ENCODE results near the gene MALAT1. TPM values are rescaled to one million over a fixed set of nuclear protein-coding genes. Genes with fewer than 3 reads are reported as not detected.
A peak's percentile ranks its signal among the peaks of the same experiment; 100 is the strongest.

The MALAT1 gene
- total RNA-seq, 2 donors from 2014 or later: 4,098 to 7,342 TPM

DNA sequence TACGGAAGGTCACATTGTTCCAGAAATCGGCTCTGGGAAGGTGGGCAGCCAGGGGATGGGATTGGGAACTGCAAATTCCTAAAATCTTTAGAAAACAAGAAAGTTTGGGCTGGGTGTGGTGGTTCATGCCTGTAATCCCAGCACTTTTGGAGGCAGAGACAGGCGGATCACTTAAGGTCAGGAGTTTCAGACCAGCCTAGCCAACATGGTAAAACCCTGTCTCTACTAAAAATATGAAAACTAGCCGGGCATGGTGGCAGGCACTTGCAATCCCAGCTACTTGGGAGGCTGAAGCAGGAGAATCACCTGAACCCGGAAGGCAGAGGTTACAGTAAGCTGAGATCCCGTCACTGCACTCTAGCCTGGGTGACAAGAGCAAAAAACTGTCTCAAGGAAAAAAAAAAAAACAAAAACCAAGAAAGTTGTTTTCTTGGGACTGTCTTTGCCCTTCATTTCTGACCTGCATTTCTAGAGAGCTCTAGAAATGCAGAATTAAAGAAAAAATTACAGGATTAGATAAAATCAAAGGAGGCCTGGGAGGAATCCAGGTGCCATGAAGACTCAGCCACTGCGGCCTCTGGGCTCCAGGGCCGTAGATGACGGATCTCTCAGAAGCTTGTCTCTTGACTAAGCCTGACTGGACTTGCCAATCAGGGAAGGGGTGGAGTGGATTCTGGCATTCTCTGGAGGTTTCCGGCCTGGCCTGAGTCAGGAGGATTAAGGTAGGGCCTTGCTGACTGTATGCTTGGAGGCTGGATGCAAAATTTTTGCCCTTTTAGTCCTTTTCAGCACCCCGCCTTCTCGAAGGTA, 5.3 kb upstream of the MALAT1 start:
- ATAC-seq: peak in 1 of 2 donors; percentile 42
- peak; percentile 85 for DNase-seq
- intact Hi-C loops (cut with DNase I): loop anchor here in 1 of 2 donors (2.0 kb wide), 1 partner anchor 17 kb away; no protein-coding TSS in a partner anchor

- DNase-seq: peak; percentile 22
- intact Hi-C loops (cut with DNase I): loop anchor here in 1 of 2 donors (1.0 to 2.0 kb wide), 2 partner anchors 24 to 74 kb away; partner anchors contain the start of gene NEAT1
- no peak for ATAC-seq
Observed at GRCh38 chr11:65496304-65497140, 2.3 kb upstream of the MALAT1 start.

DNA sequence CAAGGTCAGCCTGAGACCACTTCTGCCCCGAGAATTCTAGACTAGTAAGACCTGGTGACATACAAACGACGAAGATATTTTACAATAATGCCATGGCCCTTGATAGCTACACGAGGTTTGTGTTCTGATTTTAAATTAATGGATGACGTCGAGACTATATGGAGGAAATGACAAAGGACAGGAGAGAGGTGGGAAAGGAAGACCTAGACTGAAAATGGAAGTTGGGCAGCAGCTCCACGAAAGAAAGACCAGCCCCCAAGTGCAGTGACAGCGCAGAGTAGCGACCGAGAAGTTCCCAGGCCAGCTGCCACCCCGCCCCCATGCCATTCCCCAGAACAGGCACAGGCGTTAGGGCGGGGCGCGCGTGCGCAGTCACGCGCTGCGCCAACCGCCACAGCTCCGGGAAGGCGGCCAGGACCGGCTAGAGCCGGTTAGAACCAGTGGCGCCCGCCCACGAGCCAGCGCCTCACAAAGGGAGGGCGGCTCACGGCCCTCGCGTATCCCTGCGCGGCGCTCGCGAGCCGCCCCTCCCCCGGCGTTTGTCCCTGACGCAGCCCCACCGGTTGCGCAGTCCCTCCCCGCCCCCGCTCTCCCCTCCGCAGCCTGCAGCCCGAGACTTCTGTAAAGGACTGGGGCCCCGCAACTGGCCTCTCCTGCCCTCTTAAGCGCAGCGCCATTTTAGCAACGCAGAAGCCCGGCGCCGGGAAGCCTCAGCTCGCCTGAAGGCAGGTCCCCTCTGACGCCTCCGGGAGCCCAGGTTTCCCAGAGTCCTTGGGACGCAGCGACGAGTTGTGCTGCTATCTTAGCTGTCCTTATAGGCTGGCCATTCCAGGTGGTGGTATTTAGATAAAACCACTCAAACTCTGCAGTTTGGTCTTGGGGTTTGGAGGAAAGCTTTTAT, 1.5 kb upstream of the MALAT1 start:
- intact Hi-C loops (cut with DNase I): loop anchor here in 1 of 2 donors (1.0 to 2.0 kb wide), 2 partner anchors 25 to 75 kb away; partner anchors contain the start of gene NEAT1
- ATAC-seq (peak; percentile 86 to 87), DNase-seq (peak; percentile 99)

DNA sequence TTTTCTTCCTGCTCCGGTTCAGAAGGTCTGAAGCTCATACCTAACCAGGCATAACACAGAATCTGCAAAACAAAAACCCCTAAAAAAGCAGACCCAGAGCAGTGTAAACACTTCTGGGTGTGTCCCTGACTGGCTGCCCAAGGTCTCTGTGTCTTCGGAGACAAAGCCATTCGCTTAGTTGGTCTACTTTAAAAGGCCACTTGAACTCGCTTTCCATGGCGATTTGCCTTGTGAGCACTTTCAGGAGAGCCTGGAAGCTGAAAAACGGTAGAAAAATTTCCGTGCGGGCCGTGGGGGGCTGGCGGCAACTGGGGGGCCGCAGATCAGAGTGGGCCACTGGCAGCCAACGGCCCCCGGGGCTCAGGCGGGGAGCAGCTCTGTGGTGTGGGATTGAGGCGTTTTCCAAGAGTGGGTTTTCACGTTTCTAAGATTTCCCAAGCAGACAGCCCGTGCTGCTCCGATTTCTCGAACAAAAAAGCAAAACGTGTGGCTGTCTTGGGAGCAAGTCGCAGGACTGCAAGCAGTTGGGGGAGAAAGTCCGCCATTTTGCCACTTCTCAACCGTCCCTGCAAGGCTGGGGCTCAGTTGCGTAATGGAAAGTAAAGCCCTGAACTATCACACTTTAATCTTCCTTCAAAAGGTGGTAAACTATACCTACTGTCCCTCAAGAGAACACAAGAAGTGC, 661 bp upstream of the MALAT1 start:
- DNase-seq (peak; percentile 51), ATAC-seq (peak; percentile 7 to 19)
- intact Hi-C loops (cut with DNase I): no loop called here

DNA sequence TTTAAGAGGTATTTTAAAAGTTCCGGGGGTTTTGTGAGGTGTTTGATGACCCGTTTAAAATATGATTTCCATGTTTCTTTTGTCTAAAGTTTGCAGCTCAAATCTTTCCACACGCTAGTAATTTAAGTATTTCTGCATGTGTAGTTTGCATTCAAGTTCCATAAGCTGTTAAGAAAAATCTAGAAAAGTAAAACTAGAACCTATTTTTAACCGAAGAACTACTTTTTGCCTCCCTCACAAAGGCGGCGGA, 193 bp upstream of the MALAT1 start:
- ATAC-seq: no peak
- intact Hi-C loops (cut with DNase I): no loop called here
- no peak for DNase-seq

GRCh38 chr11:65499713-65500386, 1.0 kb downstream of the MALAT1 start:
- DNase-seq (no peak), ATAC-seq (no peak)
- intact Hi-C loops (cut with DNase I): no loop called here

DNA sequence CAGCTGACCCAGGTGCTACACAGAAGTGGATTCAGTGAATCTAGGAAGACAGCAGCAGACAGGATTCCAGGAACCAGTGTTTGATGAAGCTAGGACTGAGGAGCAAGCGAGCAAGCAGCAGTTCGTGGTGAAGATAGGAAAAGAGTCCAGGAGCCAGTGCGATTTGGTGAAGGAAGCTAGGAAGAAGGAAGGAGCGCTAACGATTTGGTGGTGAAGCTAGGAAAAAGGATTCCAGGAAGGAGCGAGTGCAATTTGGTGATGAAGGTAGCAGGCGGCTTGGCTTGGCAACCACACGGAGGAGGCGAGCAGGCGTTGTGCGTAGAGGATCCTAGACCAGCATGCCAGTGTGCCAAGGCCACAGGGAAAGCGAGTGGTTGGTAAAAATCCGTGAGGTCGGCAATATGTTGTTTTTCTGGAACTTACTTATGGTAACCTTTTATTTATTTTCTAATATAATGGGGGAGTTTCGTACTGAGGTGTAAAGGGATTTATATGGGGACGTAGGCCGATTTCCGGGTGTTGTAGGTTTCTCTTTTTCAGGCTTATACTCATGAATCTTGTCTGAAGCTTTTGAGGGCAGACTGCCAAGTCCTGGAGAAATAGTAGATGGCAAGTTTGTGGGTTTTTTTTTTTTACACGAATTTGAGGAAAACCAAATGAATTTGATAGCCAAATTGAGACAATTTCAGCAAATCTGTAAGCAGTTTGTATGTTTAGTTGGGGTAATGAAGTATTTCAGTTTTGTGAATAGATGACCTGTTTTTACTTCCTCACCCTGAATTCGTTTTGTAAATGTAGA, 1.7 kb downstream of the MALAT1 start:
- ATAC-seq: no peak
- DNase-seq: no peak
- intact Hi-C loops (cut with DNase I): no loop called here

- DNase-seq (no peak), ATAC-seq (no peak)
- intact Hi-C loops (cut with DNase I): no loop called here
Observed at GRCh38 chr11:65501186-65501471, 2.3 kb downstream of the MALAT1 start.

DNA sequence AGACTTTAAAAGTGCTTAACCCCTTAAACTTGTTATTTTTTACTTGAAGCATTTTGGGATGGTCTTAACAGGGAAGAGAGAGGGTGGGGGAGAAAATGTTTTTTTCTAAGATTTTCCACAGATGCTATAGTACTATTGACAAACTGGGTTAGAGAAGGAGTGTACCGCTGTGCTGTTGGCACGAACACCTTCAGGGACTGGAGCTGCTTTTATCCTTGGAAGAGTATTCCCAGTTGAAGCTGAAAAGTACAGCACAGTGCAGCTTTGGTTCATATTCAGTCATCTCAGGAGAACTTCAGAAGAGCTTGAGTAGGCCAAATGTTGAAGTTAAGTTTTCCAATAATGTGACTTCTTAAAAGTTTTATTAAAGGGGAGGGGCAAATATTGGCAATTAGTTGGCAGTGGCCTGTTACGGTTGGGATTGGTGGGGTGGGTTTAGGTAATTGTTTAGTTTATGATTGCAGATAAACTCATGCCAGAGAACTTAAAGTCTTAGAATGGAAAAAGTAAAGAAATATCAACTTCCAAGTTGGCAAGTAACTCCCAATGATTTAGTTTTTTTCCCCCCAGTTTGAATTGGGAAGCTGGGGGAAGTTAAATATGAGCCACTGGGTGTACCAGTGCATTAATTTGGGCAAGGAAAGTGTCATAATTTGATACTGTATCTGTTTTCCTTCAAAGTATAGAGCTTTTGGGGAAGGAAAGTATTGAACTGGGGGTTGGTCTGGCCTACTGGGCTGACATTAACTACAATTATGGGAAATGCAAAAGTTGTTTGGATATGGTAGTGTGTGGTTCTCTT, 2.8 kb downstream of the MALAT1 start:
- intact Hi-C loops (cut with DNase I): no loop called here
- no peak for DNase-seq
- no peak for ATAC-seq

DNA sequence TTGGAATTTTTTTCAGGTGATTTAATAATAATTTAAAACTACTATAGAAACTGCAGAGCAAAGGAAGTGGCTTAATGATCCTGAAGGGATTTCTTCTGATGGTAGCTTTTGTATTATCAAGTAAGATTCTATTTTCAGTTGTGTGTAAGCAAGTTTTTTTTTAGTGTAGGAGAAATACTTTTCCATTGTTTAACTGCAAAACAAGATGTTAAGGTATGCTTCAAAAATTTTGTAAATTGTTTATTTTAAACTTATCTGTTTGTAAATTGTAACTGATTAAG, 3.4 kb downstream of the MALAT1 start:
- intact Hi-C loops (cut with DNase I): no loop called here
- DNase-seq (no peak), ATAC-seq (no peak)

DNA sequence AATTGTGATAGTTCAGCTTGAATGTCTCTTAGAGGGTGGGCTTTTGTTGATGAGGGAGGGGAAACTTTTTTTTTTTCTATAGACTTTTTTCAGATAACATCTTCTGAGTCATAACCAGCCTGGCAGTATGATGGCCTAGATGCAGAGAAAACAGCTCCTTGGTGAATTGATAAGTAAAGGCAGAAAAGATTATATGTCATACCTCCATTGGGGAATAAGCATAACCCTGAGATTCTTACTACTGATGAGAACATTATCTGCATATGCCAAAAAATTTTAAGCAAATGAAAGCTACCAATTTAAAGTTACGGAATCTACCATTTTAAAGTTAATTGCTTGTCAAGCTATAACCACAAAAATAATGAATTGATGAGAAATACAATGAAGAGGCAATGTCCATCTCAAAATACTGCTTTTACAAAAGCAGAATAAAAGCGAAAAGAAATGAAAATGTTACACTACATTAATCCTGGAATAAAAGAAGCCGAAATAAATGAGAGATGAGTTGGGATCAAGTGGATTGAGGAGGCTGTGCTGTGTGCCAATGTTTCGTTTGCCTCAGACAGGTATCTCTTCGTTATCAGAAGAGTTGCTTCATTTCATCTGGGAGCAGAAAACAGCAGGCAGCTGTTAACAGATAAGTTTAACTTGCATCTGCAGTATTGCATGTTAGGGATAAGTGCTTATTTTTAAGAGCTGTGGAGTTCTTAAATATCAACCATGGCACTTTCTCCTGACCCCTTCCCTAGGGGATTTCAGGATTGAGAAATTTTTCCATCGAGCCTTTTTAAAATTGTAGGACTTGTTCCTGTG, 3.9 kb downstream of the MALAT1 start:
- intact Hi-C loops (cut with DNase I): no loop called here
- DNase-seq (no peak), ATAC-seq (no peak)

DNA sequence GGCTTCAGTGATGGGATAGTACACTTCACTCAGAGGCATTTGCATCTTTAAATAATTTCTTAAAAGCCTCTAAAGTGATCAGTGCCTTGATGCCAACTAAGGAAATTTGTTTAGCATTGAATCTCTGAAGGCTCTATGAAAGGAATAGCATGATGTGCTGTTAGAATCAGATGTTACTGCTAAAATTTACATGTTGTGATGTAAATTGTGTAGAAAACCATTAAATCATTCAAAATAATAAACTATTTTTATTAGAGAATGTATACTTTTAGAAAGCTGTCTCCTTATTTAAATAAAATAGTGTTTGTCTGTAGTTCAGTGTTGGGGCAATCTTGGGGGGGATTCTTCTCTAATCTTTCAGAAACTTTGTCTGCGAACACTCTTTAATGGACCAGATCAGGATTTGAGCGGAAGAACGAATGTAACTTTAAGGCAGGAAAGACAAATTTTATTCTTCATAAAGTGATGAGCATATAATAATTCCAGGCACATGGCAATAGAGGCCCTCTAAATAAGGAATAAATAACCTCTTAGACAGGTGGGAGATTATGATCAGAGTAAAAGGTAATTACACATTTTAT, 4.6 kb downstream of the MALAT1 start:
- no peak for DNase-seq
- ATAC-seq: no peak
- intact Hi-C loops (cut with DNase I): no loop called here

DNA sequence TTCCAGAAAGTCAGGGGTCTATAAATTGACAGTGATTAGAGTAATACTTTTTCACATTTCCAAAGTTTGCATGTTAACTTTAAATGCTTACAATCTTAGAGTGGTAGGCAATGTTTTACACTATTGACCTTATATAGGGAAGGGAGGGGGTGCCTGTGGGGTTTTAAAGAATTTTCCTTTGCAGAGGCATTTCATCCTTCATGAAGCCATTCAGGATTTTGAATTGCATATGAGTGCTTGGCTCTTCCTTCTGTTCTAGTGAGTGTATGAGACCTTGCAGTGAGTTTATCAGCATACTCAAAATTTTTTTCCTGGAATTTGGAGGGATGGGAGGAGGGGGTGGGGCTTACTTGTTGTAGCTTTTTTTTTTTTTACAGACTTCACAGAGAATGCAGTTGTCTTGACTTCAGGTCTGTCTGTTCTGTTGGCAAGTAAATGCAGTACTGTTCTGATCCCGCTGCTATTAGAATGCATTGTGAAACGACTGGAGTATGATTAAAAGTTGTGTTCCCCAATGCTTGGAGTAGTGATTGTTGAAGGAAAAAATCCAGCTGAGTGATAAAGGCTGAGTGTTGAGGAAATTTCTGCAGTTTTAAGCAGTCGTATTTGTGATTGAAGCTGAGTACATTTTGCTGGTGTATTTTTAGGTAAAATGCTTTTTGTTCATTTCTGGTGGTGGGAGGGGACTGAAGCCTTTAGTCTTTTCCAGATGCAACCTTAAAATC, 5.3 kb downstream of the MALAT1 start:
- no peak for ATAC-seq
- no peak for DNase-seq
- intact Hi-C loops (cut with DNase I): loop anchor here in 1 of 2 donors (2.0 kb wide), 1 partner anchor 77 kb away; no protein-coding TSS in a partner anchor

DNA sequence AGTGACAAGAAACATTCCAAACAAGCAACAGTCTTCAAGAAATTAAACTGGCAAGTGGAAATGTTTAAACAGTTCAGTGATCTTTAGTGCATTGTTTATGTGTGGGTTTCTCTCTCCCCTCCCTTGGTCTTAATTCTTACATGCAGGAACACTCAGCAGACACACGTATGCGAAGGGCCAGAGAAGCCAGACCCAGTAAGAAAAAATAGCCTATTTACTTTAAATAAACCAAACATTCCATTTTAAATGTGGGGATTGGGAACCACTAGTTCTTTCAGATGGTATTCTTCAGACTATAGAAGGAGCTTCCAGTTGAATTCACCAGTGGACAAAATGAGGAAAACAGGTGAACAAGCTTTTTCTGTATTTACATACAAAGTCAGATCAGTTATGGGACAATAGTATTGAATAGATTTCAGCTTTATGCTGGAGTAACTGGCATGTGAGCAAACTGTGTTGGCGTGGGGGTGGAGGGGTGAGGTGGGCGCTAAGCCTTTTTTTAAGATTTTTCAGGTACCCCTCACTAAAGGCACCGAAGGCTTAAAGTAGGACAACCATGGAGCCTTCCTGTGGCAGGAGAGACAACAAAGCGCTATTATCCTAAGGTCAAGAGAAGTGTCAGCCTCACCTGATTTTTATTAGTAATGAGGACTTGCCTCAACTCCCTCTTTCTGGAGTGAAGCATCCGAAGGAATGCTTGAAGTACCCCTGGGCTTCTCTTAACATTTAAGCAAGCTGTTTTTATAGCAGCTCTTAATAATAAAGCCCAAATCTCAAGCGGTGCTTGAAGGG, 6.0 kb downstream of the MALAT1 start:
- no peak for DNase-seq
- intact Hi-C loops (cut with DNase I): loop anchor here in 1 of 2 donors (2.0 to 5.0 kb wide), 2 partner anchors 78 to 88 kb away; no protein-coding TSS in a partner anchor
- no peak for ATAC-seq
